ENCODE measurements around the gene ZNF831. TPM values are rescaled to one million over a fixed set of nuclear protein-coding genes. Genes with fewer than 3 reads are reported as not detected.

The ZNF831 gene
- total RNA-seq, result 1 to 10 TPM; 3.3 to 5.7 TPM

- H3K4me1 Mint-ChIP-seq (ENCODE audit: low read depth in 2 of 2), result peaks cover 78 to 94% of the 10 kb centered on the region in 2 donors
- peaks cover under 1% of the 10 kb centered on the region for H3K36me3 Mint-ChIP-seq
- peak within 1 kb of the TSS; percentile 97 to 99 for H3K27ac Mint-ChIP-seq
- peak within 1 kb of the TSS; percentile 91 for H3K4me3 Mint-ChIP-seq
- no peaks in the 10 kb centered on the region for H3K27me3 Mint-ChIP-seq
- ATAC-seq, result peak; percentile 43 to 54
- no peak for DNase-seq (ENCODE audit: low spot score)
- H3K9me3 Mint-ChIP-seq, result no peaks in the 10 kb centered on the region
Measured at GRCh38 chr20:59163631-59164530, at the start of gene ZNF831. Gene ZNF831, plus strand, starts transcription at chr20:59163821. Its CDS starts 27,199 bp downstream, at chr20:59191020.

GRCh38 chr20:59117526-59117925 is 46.1 kb upstream of the ZNF831 start:
- DNase-seq (ENCODE audit: low spot score), result no peak
- Mint-ChIP-seq H3K27me3 (no peaks in the 10 kb centered on the region), H3K36me3 (no peaks in the 10 kb centered on the region), H3K4me3 (no peak overlapping the region), H3K9me3 (peaks cover 2% of the 10 kb centered on the region), H3K27ac (peak overlapping the region in 1 of 2 donors; percentile 61), H3K4me1 (ENCODE audit: low read depth in 2 of 2) (peaks cover 41 to 53% of the 10 kb centered on the region in 2 donors)
- no peak for ATAC-seq

GRCh38 chr20:59118855-59119254 is 44.8 kb upstream of the ZNF831 start:
- no peak for DNase-seq (ENCODE audit: low spot score)
- Mint-ChIP-seq H3K27me3 (no peaks in the 10 kb centered on the region), H3K36me3 (no peaks in the 10 kb centered on the region), H3K9me3 (peaks cover 2% of the 10 kb centered on the region), H3K27ac (no peak overlapping the region), H3K4me1 (ENCODE audit: low read depth in 2 of 2) (peaks cover 52 to 64% of the 10 kb centered on the region in 2 donors), H3K4me3 (no peak overlapping the region)
- no peak for ATAC-seq

- DNase-seq (ENCODE audit: low spot score) (peak; percentile 79), ATAC-seq (peak; percentile 82 to 88)
- Mint-ChIP-seq H3K27me3 (no peaks in the 10 kb centered on the region), H3K9me3 (peaks cover 2% of the 10 kb centered on the region), H3K27ac (peak overlapping the region; percentile 45 to 64), H3K36me3 (no peaks in the 10 kb centered on the region), H3K4me1 (ENCODE audit: low read depth in 2 of 2) (peaks cover 52 to 64% of the 10 kb centered on the region in 2 donors), H3K4me3 (peak overlapping the region; percentile 63)
Measured at GRCh38 chr20:59120491-59120890, 43.1 kb upstream of the ZNF831 start.

- H3K27me3 Mint-ChIP-seq, result no peaks in the 10 kb centered on the region
- peak overlapping the region; percentile 63 for H3K4me3 Mint-ChIP-seq
- H3K36me3 Mint-ChIP-seq, result no peaks in the 10 kb centered on the region
- peaks cover 2% of the 10 kb centered on the region for H3K9me3 Mint-ChIP-seq
- DNase-seq (ENCODE audit: low spot score) (no peak), ATAC-seq (no peak)
- peaks cover 52 to 64% of the 10 kb centered on the region in 2 donors for H3K4me1 Mint-ChIP-seq (ENCODE audit: low read depth in 2 of 2)
- peak overlapping the region; percentile 45 to 64 for H3K27ac Mint-ChIP-seq
Measured at GRCh38 chr20:59120919-59121318, 42.7 kb upstream of the ZNF831 start.

GRCh38 chr20:59121714-59122565 is 41.7 kb upstream of the ZNF831 start:
- no peaks in the 10 kb centered on the region for H3K27me3 Mint-ChIP-seq
- peaks cover 52 to 57% of the 10 kb centered on the region in 2 donors for H3K4me1 Mint-ChIP-seq (ENCODE audit: low read depth in 2 of 2)
- H3K27ac Mint-ChIP-seq, result peak overlapping the region; percentile 45 to 64
- no peaks in the 10 kb centered on the region for H3K36me3 Mint-ChIP-seq
- ATAC-seq (no peak), DNase-seq (ENCODE audit: low spot score) (no peak)
- H3K9me3 Mint-ChIP-seq, result peaks cover 2% of the 10 kb centered on the region
- H3K4me3 Mint-ChIP-seq, result peak overlapping the region; percentile 63

GRCh38 chr20:59122566-59122919 is 41.1 kb upstream of the ZNF831 start:
- peak overlapping the region; percentile 48 to 79 for H3K27ac Mint-ChIP-seq
- peaks cover 2% of the 10 kb centered on the region for H3K9me3 Mint-ChIP-seq
- H3K27me3 Mint-ChIP-seq, result no peaks in the 10 kb centered on the region
- DNase-seq (ENCODE audit: low spot score), result no peak
- H3K36me3 Mint-ChIP-seq, result no peaks in the 10 kb centered on the region
- peaks cover 51 to 52% of the 10 kb centered on the region in 2 donors for H3K4me1 Mint-ChIP-seq (ENCODE audit: low read depth in 2 of 2)
- no peak for ATAC-seq
- H3K4me3 Mint-ChIP-seq, result peak overlapping the region; percentile 63

GRCh38 chr20:59123011-59123677 is 40.5 kb upstream of the ZNF831 start:
- Mint-ChIP-seq H3K27ac (peak overlapping the region; percentile 48 to 79), H3K36me3 (no peaks in the 10 kb centered on the region), H3K4me3 (peak overlapping the region; percentile 63), H3K9me3 (peaks cover 2% of the 10 kb centered on the region), H3K27me3 (no peaks in the 10 kb centered on the region), H3K4me1 (ENCODE audit: low read depth in 2 of 2) (peaks cover 47 to 48% of the 10 kb centered on the region in 2 donors)
- DNase-seq (ENCODE audit: low spot score), result no peak
- peak; percentile 3 to 37 for ATAC-seq

GRCh38 chr20:59123678-59124255 is 39.9 kb upstream of the ZNF831 start:
- H3K27ac Mint-ChIP-seq, result peak overlapping the region; percentile 48 to 79
- H3K36me3 Mint-ChIP-seq, result no peaks in the 10 kb centered on the region
- peaks cover 44 to 47% of the 10 kb centered on the region in 2 donors for H3K4me1 Mint-ChIP-seq (ENCODE audit: low read depth in 2 of 2)
- no peaks in the 10 kb centered on the region for H3K27me3 Mint-ChIP-seq
- no peak overlapping the region for H3K4me3 Mint-ChIP-seq
- DNase-seq (ENCODE audit: low spot score), result no peak
- no peak for ATAC-seq
- H3K9me3 Mint-ChIP-seq, result peaks cover 2% of the 10 kb centered on the region

- Mint-ChIP-seq H3K4me3 (no peak overlapping the region), H3K27ac (no peak overlapping the region), H3K4me1 (ENCODE audit: low read depth in 2 of 2) (peaks cover 42 to 44% of the 10 kb centered on the region in 2 donors), H3K36me3 (no peaks in the 10 kb centered on the region), H3K27me3 (no peaks in the 10 kb centered on the region), H3K9me3 (peaks cover 2% of the 10 kb centered on the region)
- DNase-seq (ENCODE audit: low spot score) (no peak), ATAC-seq (no peak)
Measured at GRCh38 chr20:59124296-59125029, 39.2 kb upstream of the ZNF831 start.

- no peaks in the 10 kb centered on the region for H3K27me3 Mint-ChIP-seq
- H3K4me3 Mint-ChIP-seq, result no peak overlapping the region
- ATAC-seq (no peak), DNase-seq (ENCODE audit: low spot score) (no peak)
- peaks cover 2% of the 10 kb centered on the region for H3K9me3 Mint-ChIP-seq
- no peak overlapping the region for H3K27ac Mint-ChIP-seq
- H3K4me1 Mint-ChIP-seq (ENCODE audit: low read depth in 2 of 2), result peaks cover 33 to 36% of the 10 kb centered on the region in 2 donors
- no peaks in the 10 kb centered on the region for H3K36me3 Mint-ChIP-seq
Measured at GRCh38 chr20:59125332-59125731, 38.3 kb upstream of the ZNF831 start.

- Mint-ChIP-seq H3K9me3 (peaks cover 2% of the 10 kb centered on the region), H3K27ac (no peak overlapping the region), H3K4me3 (no peak overlapping the region), H3K27me3 (no peaks in the 10 kb centered on the region), H3K36me3 (no peaks in the 10 kb centered on the region), H3K4me1 (ENCODE audit: low read depth in 2 of 2) (peaks cover 28 to 31% of the 10 kb centered on the region in 2 donors)
- no peak for DNase-seq (ENCODE audit: low spot score)
- no peak for ATAC-seq
Measured at GRCh38 chr20:59125836-59126235, 37.8 kb upstream of the ZNF831 start.
